Suprapubic skin (tissue), 4 donors: ENCODE measurements around the gene TNFSF11. TPM values are rescaled to one million over a fixed set of nuclear protein-coding genes. Genes with fewer than 3 reads are reported as not detected.

Experiments used
- DNase-seq, 2 donors: peaks; one replicate each; pipeline ENCODE4 v3.0.0-alpha.2; 2019; ENCODE audit warnings: low spot score in 2 of 2
- H3K27ac ChIP-seq: fragments of 200-600 bp; sonication (generic); one replicate; pipeline ENCODE4 v1.5.1; 2019
- H3K27me3 ChIP-seq: fragments of 200-600 bp; sonication (generic); one replicate; pipeline ENCODE4 v1.5.1; 2019
- H3K36me3 ChIP-seq: fragments of 200-600 bp; sonication (generic); one replicate; pipeline ENCODE4 v1.5.1; 2019
- H3K4me1 ChIP-seq: fragments of 200-600 bp; sonication (generic); one replicate; pipeline ENCODE4 v1.5.1; 2019
- H3K4me3 ChIP-seq: fragments of 200-600 bp; sonication (generic); one replicate; pipeline ENCODE4 v1.5.1; 2019; ENCODE audit warnings: mild to moderate bottlenecking
- H3K9me3 ChIP-seq: fragments of 200-600 bp; sonication (generic); one replicate; pipeline ENCODE4 v1.5.1; 2019
- EP300 ChIP-seq: sonication (generic); formaldehyde crosslinking; IDR thresholded peaks from one replicate; pipeline ENCODE4 v1.6.1; 2017; ENCODE audit warnings: antibody characterized with exemption
- POLR2A ChIP-seq, 2 donors: fragments of 450-650 bp; IDR thresholded peaks; one replicate each; pipeline ENCODE4 v1.6.1; 2017; ENCODE audit warnings: antibody characterized with exemption in 2 of 2, mild to moderate bottlenecking in 2 of 2, moderate library complexity in 2 of 2
- POLR2AphosphoS5 ChIP-seq, 3 donors: sonication (generic); formaldehyde crosslinking; IDR thresholded peaks; one replicate each; pipeline ENCODE4 v1.6.1; 2017; ENCODE audit warnings: antibody characterized with exemption in 3 of 3
- WGBS: methylation state at CpG from one replicate; pipeline ENCODE4 v1.1.5; 2018; 5-methylcytosine and 5-hydroxymethylcytosine counted together
- total RNA-seq, 4 donors: library from RNA; depleted of rRNA; stranded (reverse); fragments of >200 nt; gene quantifications; one replicate each; pipeline ENCODE4 v1.1.0, GENCODE V29; 2016
- TF ChIP-seq, protein P1 (sequence below), 2 donors: fragments of 200-600 bp in 1 of 2; fragments of 450-650 bp in 1 of 2; sonication (generic) in 1 of 2; IDR thresholded peaks; one replicate each; pipeline ENCODE4 v1.5.1; 2016 to 2019; ENCODE audit warnings: antibody characterized with exemption in 2 of 2, mild to moderate bottlenecking in 1 of 2, moderate library complexity in 1 of 2

The TNFSF11 gene
- total RNA-seq, 4 donors from 2014 or later, result 0.62 TPM; not detected in 3

DNA sequence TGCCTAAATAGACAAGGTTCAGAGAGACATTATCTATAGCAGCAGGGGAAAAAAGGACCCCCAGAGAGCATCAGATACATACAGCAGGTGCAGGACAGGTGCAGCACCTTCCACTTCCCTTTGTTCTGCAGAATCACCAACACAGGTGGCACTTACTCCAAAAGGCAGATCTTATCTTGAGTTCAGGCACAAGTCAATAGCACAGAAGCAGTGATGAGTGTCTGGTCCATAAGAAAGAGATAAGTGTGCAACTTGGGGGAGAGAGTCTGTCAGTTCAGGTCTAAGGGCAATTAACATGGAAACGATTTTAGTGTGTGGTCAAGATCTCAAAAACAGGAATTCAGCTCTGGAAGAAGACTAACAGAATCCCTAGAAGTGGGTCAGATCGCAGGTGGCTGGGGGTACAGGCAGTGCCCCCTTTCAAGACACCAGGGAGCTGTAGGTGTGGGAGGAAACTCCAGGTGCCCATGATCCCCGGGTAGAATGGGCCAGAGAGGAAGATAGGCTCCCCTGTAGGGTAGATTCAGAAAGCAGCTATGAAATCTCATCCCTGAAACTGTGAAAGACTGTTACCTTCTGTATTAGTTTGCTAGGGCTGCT, 40.6 kb downstream of the TNFSF11 start:
- peaks cover 7% of the 10 kb centered on the region for H3K27me3 ChIP-seq
- WGBS, result 84% methylated on average over 3 of the region's 3 CpGs
- no peak overlapping the region for H3K27ac ChIP-seq
- no peak for DNase-seq
- H3K4me1 ChIP-seq, result no peaks in the 10 kb centered on the region
- no peaks in the 10 kb centered on the region for H3K9me3 ChIP-seq
- H3K4me3 ChIP-seq, result no peak overlapping the region
- H3K36me3 ChIP-seq, result no peaks in the 10 kb centered on the region
- TF ChIP-seq POLR2A (IDR thresholded peaks at IDR 0.05) (no peak), EP300 (no peak), POLR2AphosphoS5 (IDR thresholded peaks at IDR 0.05) (no peak)
- TF ChIP-seq, protein P1, sequence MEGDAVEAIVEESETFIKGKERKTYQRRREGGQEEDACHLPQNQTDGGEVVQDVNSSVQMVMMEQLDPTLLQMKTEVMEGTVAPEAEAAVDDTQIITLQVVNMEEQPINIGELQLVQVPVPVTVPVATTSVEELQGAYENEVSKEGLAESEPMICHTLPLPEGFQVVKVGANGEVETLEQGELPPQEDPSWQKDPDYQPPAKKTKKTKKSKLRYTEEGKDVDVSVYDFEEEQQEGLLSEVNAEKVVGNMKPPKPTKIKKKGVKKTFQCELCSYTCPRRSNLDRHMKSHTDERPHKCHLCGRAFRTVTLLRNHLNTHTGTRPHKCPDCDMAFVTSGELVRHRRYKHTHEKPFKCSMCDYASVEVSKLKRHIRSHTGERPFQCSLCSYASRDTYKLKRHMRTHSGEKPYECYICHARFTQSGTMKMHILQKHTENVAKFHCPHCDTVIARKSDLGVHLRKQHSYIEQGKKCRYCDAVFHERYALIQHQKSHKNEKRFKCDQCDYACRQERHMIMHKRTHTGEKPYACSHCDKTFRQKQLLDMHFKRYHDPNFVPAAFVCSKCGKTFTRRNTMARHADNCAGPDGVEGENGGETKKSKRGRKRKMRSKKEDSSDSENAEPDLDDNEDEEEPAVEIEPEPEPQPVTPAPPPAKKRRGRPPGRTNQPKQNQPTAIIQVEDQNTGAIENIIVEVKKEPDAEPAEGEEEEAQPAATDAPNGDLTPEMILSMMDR (IDR thresholded peaks at IDR 0.05), result no peak

DNA sequence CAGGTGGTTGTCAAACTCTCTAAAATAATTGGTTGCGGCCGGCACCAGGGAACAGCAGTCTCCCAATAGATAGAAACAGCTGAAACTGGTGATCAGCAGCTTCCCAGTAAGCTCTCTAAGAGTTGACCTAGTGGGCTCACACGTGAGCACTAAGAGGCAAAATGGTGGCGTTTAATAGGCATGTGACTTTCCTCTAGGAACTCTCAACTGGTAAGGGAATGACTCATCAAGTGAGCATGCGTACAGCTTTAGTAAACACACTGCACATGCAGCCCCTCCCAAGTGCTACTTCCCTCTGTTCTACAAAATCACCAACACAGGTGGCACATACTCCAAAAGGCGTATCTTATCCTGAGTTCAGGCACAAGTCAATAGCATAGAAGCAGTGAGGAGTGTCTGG, 41.7 kb downstream of the TNFSF11 start:
- WGBS, result 73% methylated on average over 6 of the region's 6 CpGs
- Histone ChIP-seq H3K9me3 (no peaks in the 10 kb centered on the region), H3K27me3 (peaks cover 7% of the 10 kb centered on the region), H3K27ac (no peak overlapping the region), H3K36me3 (no peaks in the 10 kb centered on the region), H3K4me1 (no peaks in the 10 kb centered on the region), H3K4me3 (no peak overlapping the region)
- DNase-seq, result no peak
- TF ChIP-seq POLR2A (IDR thresholded peaks at IDR 0.05) (no peak), POLR2AphosphoS5 (IDR thresholded peaks at IDR 0.05) (no peak), EP300 (no peak)
- TF ChIP-seq, protein P1 (IDR thresholded peaks at IDR 0.05), result no peak

DNA sequence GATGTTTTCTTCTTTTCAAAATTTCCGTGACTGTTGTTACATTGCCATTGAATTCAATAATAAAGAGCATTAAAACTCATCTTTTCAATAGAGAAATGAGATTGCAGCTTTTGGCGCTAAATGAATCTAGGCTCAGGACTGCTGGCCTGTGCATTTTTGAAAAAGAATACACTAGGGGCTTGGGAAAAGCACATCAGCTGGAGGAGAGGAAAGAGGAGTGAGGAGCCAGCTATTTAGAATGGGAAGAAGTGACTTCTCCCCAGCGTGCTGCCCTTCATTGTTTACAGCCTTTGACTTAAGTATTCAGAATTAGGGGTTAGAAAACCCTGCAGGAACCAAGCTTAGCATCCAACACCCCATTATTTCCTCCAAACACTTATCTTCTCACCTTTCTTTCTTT, 43.3 kb downstream of the TNFSF11 start:
- TF ChIP-seq, protein P1 (IDR thresholded peaks at IDR 0.05), result no peak
- TF ChIP-seq POLR2A (IDR thresholded peaks at IDR 0.05) (no peak), POLR2AphosphoS5 (IDR thresholded peaks at IDR 0.05) (no peak), EP300 (no peak)
- Histone ChIP-seq H3K4me3 (no peak overlapping the region), H3K36me3 (no peaks in the 10 kb centered on the region), H3K27me3 (peaks cover 5% of the 10 kb centered on the region), H3K4me1 (no peaks in the 10 kb centered on the region), H3K9me3 (no peaks in the 10 kb centered on the region), H3K27ac (no peak overlapping the region)
- no peak for DNase-seq
- 80% methylated on average over 3 of the region's 3 CpGs for WGBS

DNA sequence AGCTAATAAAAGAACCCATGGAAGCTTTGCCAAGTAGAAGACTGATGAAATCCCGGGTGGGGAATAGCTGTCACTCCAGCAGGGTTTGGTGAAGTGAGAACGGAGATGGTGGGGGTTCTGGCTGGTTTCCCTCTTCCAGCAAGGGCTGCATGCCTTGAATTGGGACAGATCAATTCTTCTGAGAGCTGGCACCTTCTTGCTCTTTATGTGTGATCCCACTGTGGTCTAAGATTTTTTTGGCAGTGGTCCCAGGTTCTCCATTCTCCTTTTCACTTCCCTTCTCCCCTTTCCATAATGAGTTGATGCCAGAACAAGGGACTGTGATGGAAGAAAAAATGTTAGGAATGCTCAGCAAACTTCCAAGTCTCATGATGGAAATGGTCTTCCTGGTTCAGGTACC, 50.0 kb downstream of the TNFSF11 start:
- 42% methylated on average over 2 of the region's 2 CpGs for WGBS

DNA sequence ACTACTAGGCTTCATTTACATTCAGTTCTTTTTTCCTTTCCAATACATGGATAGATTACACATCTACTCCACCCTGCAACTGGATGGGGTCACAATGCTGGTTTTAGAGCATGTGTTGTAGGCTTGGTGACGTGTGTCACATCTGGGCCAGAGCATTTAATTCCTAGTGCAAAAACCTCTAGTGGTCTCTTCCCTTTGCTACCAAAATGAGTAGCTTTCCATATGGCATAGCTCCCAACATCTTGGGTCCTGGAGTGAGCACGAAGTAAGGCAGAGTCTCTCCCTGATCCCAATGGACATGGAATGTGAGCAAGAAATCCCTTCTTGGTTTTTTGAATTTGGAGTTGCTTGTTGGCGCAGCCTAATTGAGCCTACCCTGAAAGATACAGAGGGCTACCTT, 51.7 kb downstream of the TNFSF11 start:
- peaks cover 6% of the 10 kb centered on the region for H3K27me3 ChIP-seq
- H3K27ac ChIP-seq, result no peak overlapping the region
- no peaks in the 10 kb centered on the region for H3K4me1 ChIP-seq
- WGBS, result 94% methylated on average over 3 of the region's 3 CpGs
- no peaks in the 10 kb centered on the region for H3K36me3 ChIP-seq
- no peak for DNase-seq
- no peaks in the 10 kb centered on the region for H3K9me3 ChIP-seq
- TF ChIP-seq, protein P1 (IDR thresholded peaks at IDR 0.05), result no peak
- TF ChIP-seq POLR2AphosphoS5 (IDR thresholded peaks at IDR 0.05) (no peak), POLR2A (IDR thresholded peaks at IDR 0.05) (no peak), EP300 (no peak)
- H3K4me3 ChIP-seq, result no peak overlapping the region

More for the DNA sequence above, 50.0 kb downstream of the TNFSF11 start:
- Histone ChIP-seq H3K36me3 (no peaks in the 10 kb centered on the region), H3K9me3 (no peaks in the 10 kb centered on the region), H3K27ac (no peak overlapping the region), H3K4me3 (no peak overlapping the region), H3K4me1 (no peaks in the 10 kb centered on the region), H3K27me3 (peaks cover 6% of the 10 kb centered on the region)
- DNase-seq, result no peak
- TF ChIP-seq EP300 (no peak), POLR2AphosphoS5 (IDR thresholded peaks at IDR 0.05) (no peak), POLR2A (IDR thresholded peaks at IDR 0.05) (no peak)
- TF ChIP-seq, protein P1 (IDR thresholded peaks at IDR 0.05), result no peak
